ENCODE measurements around the gene CALD1.

CALD1 gene, protein sequence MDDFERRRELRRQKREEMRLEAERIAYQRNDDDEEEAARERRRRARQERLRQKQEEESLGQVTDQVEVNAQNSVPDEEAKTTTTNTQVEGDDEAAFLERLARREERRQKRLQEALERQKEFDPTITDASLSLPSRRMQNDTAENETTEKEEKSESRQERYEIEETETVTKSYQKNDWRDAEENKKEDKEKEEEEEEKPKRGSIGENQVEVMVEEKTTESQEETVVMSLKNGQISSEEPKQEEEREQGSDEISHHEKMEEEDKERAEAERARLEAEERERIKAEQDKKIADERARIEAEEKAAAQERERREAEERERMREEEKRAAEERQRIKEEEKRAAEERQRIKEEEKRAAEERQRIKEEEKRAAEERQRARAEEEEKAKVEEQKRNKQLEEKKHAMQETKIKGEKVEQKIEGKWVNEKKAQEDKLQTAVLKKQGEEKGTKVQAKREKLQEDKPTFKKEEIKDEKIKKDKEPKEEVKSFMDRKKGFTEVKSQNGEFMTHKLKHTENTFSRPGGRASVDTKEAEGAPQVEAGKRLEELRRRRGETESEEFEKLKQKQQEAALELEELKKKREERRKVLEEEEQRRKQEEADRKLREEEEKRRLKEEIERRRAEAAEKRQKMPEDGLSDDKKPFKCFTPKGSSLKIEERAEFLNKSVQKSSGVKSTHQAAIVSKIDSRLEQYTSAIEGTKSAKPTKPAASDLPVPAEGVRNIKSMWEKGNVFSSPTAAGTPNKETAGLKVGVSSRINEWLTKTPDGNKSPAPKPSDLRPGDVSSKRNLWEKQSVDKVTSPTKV

GRCh38 chr7:134778941-134779740 is at the start of gene CALD1:
CALD1 (plus strand) TSS chr7:134779634; CDS start chr7:134867734, 88,100 bp downstream.
- DNase-seq: no peak

DNA sequence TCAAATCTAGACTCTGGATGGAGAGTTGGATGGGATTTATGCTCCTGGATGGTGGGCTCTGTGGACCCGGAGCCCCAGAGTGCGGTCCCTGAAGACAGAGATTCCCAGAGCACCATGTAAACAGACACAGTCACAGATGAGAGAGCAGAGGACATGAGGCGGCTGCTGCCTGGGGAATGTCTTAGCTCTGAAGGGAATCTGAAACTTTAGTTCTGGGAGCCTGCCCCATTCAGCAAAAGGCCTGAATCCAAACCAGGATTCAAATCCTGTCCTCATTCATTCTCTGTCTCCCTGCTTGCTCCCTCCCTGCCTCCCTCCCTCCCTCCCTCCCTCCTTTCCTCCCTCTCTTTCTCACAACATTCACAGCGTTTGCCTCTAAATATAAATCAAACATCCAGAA is 49.5 kb upstream of the CALD1 start:
- DNase-seq: no peak

DNA sequence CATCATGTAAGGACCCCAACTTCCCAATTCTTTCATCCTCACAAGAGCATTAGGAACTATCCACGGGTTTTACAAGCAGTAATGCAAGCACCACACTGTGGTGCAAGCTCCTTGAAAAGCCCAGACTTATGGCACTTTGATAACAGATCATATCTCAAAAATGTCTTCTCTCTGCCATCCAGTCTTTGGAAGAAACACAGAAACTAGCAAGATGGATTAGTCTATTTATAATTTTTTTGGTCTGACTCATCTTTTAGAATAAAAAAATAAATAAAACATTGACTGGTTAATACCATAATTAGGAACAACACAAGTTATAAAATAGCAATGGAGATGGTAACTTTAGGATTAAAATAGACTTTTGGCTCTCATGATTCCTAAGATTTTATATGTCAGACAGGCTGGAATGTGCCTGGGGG is 49.0 kb upstream of the CALD1 start:
- no peak for DNase-seq

DNA sequence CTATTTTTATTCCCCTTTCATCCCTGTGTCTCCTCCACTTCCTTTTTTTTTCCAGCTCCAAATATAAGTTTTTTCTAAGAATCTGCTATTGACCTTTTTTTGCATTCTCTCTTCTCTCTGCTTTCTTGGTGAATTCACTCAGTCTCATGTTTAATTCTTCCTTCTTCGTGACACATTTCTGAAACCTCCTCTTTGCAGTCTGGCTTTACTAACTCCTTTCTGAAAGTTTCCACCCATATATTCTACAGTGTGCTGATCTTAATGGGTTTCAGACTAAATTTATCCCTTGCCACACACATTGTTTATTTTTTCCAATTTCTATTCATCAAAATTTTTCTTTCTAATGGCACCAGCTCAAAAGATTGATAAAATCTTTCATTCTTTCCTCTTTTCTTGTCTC is 47.8 kb upstream of the CALD1 start:
- DNase-seq: no peak

GRCh38 chr7:134732728-134733127 is 46.7 kb upstream of the CALD1 start:
- no peak for DNase-seq

GRCh38 chr7:134736381-134736780 is 43.1 kb upstream of the CALD1 start:
- DNase-seq: no peak

- DNase-seq: no peak
Observed at GRCh38 chr7:134737566-134738345, 41.7 kb upstream of the CALD1 start.

DNA sequence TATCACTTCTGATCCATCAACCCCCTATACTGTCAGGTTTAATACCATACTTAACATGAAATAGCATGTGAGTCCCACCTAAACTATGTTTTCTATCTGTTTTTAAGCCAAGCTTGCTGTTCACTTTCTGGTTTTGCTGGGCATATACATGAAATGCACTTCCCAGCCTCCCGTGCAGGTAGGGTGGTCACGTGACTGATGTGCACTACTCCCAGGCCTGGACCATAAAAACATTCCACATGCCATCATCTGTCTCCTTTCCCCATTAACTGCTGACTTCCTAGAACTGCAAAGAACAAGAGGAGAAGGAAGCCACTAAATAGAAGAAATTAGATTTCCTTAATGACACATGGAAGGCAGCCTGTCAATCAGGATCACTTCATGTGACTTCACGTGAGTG is 40.1 kb upstream of the CALD1 start:
- no peak for DNase-seq

- DNase-seq: no peak
Observed at GRCh38 chr7:134740376-134740775, 39.1 kb upstream of the CALD1 start.

GRCh38 chr7:134741907-134742635 is 37.4 kb upstream of the CALD1 start:
- no peak for DNase-seq

DNA sequence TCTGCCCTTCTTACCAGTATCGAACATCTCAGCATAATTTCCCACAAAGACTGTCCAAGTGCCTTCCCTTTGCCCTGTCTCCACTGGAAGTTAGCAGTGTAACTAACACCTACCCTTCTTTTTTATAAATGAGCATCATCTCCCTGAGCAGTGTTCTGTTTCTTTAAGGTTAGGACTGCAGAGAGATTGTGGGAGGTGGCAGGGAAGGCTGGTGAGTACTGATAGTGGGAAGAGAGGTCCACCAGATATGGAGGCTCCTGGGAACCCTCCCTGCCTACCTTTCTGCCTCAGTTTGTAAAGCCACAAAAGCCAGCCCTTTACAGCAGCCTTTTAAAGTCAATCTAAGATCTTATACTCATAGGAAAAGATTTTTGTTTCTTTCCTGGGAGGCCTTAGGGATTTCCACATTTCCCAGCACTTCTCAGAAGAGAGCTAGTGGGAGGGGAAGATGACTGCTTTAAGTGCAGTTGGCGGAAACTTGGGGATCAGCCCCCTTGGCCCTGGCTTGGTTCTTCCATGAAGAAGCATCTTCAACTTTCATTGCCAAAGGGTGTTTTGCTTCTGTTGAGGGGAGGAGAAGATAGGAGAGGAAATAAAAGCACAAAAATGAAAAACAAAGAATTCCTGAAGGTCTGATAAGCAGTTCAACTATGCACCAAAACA is 36.6 kb upstream of the CALD1 start:
- DNase-seq: no peak

- DNase-seq: no peak
Observed at GRCh38 chr7:134744569-134744968, 34.9 kb upstream of the CALD1 start.

DNA sequence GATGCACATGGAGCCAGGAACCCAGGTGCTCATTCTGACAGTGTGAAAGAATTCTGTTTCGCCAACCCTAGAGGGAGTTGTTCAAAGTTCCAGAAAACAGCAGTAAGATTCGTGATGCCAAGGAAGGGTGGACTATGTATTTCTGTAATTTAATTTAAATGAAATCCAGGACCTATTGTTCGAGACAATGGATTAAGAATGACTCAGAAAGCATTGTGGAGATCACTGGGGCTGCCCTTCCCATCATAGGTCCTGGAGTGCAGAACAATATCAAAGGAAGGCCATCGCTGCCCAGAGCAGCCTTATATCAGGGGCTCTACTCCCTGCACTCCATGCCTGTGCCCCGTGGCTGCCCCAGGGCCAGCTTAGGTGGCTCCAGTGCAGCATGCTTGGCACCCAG is 32.1 kb upstream of the CALD1 start:
- DNase-seq: no peak

DNA sequence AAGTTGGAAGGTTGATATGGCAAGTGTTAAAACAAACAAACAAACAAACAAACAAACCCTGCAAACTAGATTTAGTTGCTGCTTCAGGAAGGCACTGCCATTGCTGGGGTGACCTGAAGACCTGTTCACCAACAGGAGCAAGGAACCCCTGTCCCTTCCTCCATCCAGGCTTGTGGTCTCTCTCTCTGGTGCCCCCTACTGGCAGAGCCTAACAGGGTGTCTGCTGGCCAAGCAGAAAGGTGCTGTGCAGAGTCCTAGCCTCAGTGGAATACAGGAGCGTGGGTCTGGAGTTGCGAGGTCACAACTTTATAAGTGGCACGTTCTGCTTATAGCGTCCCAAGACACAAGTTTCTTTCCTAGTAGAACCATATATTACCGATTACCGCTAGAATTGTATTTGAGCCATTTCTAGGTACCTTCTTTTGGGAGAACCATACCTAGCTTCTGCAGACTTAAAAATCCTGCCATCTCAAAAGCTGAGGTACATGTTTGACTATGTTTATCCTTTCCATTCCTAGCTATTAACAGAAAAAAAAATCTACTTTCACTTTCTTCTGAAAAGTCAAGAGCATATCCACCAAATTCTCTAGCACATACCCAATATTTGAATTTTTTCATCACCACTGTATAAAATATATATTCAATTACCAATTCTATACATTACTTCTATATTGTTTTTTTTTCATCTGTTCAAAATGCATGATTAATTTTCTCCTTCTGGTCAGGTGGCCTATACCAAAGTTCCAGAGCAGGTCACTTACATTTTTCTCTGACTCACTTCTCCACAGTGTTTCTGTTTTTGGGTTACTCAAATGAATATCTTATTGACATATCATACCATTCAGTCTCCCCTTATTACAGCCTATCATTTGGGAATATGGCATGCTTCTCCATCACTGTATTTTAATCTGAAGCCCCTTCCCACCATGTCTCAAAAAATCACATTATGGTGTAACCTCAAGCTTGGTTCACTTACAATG is 29.1 kb upstream of the CALD1 start:
- DNase-seq: peak; percentile 46

- no peak for DNase-seq
Observed at GRCh38 chr7:134752006-134752760, 27.3 kb upstream of the CALD1 start.

DNA sequence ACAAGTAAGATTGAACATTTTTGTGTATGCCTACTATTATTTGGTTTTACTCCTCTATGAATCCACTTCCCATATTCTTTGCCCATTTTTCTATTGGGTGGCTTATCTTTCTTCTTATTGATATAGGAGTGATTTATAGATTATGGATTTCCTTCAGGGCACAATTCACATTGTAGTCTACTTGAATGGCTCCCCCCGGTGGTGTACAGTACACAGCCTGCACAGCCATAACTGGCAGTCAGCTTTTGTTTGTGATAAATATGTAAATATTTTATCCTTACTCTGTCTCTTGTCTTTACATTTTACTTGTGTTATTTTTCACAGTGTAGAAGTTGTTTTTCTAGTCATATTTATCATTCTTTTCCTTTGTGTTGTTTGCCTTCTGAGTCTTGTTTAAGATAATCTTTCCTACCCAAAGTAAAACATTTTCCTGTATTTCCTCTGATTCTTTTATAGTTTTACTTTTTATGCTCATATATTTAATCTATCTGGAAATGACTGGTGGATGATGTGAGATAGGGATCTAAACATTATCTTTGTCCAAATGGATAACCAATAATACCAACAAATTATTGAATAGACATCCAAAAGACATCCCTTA is 23.9 kb upstream of the CALD1 start:
- DNase-seq: no peak

DNA sequence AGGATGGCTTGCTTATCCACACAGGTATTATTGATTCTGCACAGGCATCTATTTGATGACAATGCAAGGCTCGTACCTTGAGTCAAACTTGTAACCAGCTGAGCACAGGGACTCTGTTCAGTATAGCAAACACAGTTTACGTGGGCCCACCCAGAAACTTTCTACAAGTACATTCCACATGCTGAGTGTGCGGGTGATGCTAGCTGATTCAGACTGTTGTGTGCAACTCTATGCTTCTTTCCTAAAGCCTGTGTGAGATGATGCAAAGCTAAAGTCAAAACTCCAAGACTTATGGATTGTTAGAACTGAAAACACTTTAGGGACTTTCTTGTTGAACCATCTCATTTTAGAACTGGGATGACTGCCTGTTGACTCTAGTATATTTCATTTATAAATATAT is 21.5 kb upstream of the CALD1 start:
- DNase-seq: no peak

DNA sequence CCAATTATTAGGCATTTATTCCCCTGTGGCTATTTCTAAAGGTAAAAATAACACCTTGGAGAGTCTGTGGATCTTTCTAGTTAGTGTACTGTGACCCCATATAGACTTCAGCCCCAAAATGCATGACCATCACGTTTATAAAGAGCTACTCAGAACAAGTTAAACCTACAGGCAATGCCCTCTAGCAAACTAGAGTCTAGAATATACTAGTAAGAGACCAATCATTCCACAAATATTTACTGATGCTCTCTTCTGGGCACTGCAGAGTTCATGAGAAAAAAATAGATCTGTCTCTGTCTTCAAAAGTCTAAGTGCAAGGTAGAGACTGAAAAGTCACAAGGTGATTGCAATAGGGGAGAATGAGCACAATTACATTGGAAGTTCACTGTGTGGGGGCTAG is 20.5 kb upstream of the CALD1 start:
- DNase-seq: no peak

GRCh38 chr7:134761266-134761665 is 18.2 kb upstream of the CALD1 start:
- no peak for DNase-seq
